Heart right ventricle (tissue), 16 donors: ENCODE measurements around the gene HEATR3. TPM values are rescaled to one million over a fixed set of nuclear protein-coding genes. Genes with fewer than 3 reads are reported as not detected.

Experiments
- ATAC-seq, 8 donors: fragments of 200-7000 bp; cut with Tn5 transposase; one replicate each; pipeline ENCODE4 v1.9.1; 2020; ENCODE audit warnings: mild to moderate bottlenecking in 8 of 8, moderate library complexity in 8 of 8, moderate number of reproducible peaks in 1 of 8
- DNase-seq, 2 donors: peaks; one replicate each; pipeline ENCODE4 v3.0.0-alpha.2; 2020
- H3K27ac ChIP-seq, 10 donors: fragments of 200-600 bp; sonication (generic) in 2 of 10; one replicate each; pipeline versions ENCODE4 v1.5.0 to v1.8.0; 2020 to 2022; ENCODE audit warnings: mild to moderate bottlenecking in 3 of 10
- H3K27me3 ChIP-seq, 7 donors: fragments of 200-600 bp; one replicate each; pipeline ENCODE4 v1.8.0; 2021 to 2022; ENCODE audit warnings: mild to moderate bottlenecking in 2 of 7
- H3K36me3 ChIP-seq, 9 donors: fragments of 200-600 bp; sonication (generic) in 1 of 9; one replicate each; pipeline versions ENCODE4 v1.5.0 to v1.8.0; 2020 to 2022; ENCODE audit warnings: mild to moderate bottlenecking in 2 of 9
- H3K4me1 ChIP-seq, 9 donors: fragments of 200-600 bp; sonication (generic) in 1 of 9; one replicate each; pipeline versions ENCODE4 v1.5.0 to v1.8.0; 2020 to 2022; ENCODE audit warnings: mild to moderate bottlenecking in 4 of 9
- H3K4me3 ChIP-seq, 10 donors: fragments of 200-600 bp; sonication (generic) in 2 of 10; one replicate each; pipeline versions ENCODE4 v1.5.0 to v1.8.0; 2020 to 2022; ENCODE audit warnings: mild to moderate bottlenecking in 7 of 10, moderate library complexity in 2 of 10
- H3K9me3 ChIP-seq, 11 donors: fragments of 200-600 bp in 10 of 11; sonication (generic) in 2 of 11; one replicate each; pipeline versions ENCODE4 v1.5.0 to v1.8.0; 2013 to 2022; ENCODE audit warnings: mild to moderate bottlenecking in 2 of 11, control low read depth in 1 of 11, moderate library complexity in 1 of 11
- CTCF ChIP-seq, 9 donors: fragments of 200-600 bp; sonication (generic) in 2 of 9; IDR thresholded peaks; one replicate each; pipeline versions ENCODE4 v1.5.0 to v1.8.0; 2021 to 2022; ENCODE audit warnings: antibody characterized with exemption in 9 of 9, mild to moderate bottlenecking in 5 of 9, moderate library complexity in 1 of 9
- WGBS, 2 donors: extraction: QIAGEN DNeasy Blood & Tissue Kit; methylation state at CpG; one replicate each; pipeline ENCODE4 v1.1.7; 2013; ENCODE audit warnings: inconsistent platforms in 1 of 2; 5-methylcytosine and 5-hydroxymethylcytosine counted together
- intact Hi-C, 10 donors: fragments of 100-400 bp; cut with DNase I; formaldehyde crosslinking; loops; one replicate each; pipeline versions ENCODE4 v1.11.1 to v1.14.2; 2022
- polyA plus RNA-seq, 2 donors: library from polyadenylated mRNA; stranded (reverse); fragments of 200-250 nt; gene quantifications; one replicate each; pipeline ENCODE4 v1.2.3, GENCODE V29; 2013
- total RNA-seq, 10 donors: library from RNA; stranded (reverse); fragmentation: NEBNext Ultra II Directional in 3 of 10; extraction: Animal tissue kit (Norgen Biotek cat#: 25700) in 3 of 10; gene quantifications; one replicate each; pipeline versions ENCODE4 v1.2.1 to v1.2.4, GENCODE V29; 2021 to 2023
- donor health status: Arrhythmogenic right ventricular cardiomyopathy.
- donor health status: ischemic (EF 13 %, LVEDD 7.1; RV severe dilation, severe dysfunction).
- donor health status: healthy with polysubstance abuse.
- donor health status: DM: no; HTN: yes; CAD: no.
- donor health status: DM: no; HTN: no; CAD: no.
- donor health status: ischemic (EF 25% LVEDD 6.9; RV normal size, moderate dysfunction).
- donor health status: ischemic (EF 25% LVEDD 5.7; RV mildly dilated, moderate dysfunction).
- donor health status: healthy.
- donor health status: DM: yes; HTN: yes; CAD: no.
- donor health status: Ischemic cardiomyopathy.
- donor health status: ischemic (EF 35%, LVEDD 5.7; RV mildly dilated, moderate dysfunction).
- donor health status: nonischemic (EF 11% LVEDD 7.7; RV severe dilation, severe dysfunction).
- donor health status: DM: yes; HTN: yes; CAD: no.
- donor health status: PGD.
- donor health status: ischemic (EF 29% LVEDD 5.4; RV normal size, mild dysfunction).
- donor health status: nonischemic (EF 23%, LVEDD 6.1; RV moderate dilation, normal function).

HEATR3 gene
- total and polyA plus RNA-seq, 12 donors, result 3.8 to 15.8 (median 10.3) TPM

GRCh38 chr16:50023641-50024040 is 42.1 kb upstream of the HEATR3 start:
- Histone ChIP-seq H3K36me3 (peaks cover 0 to 14% (median 0%) of the 10 kb centered on the region in 9 donors), H3K4me1 (peaks cover 0 to 30% (median 17%) of the 10 kb centered on the region in 9 donors), H3K27ac (no peak overlapping the region), H3K27me3 (peaks cover 0 to 2% (median 0%) of the 10 kb centered on the region in 7 donors), H3K4me3 (no peak overlapping the region), H3K9me3 (no peaks in the 10 kb centered on the region)
- DNase-seq, result no peak
- WGBS, 2 donors, result 41% methylated on average over 4 of the region's 4 CpGs
- TF ChIP-seq CTCF (IDR thresholded peaks at IDR 0.05), result no peak
- no peak for ATAC-seq
- intact Hi-C loops, result loop anchor here in 8 of 10 donors (2.0 to 10.0 kb wide), 11 partner anchors 41 to 784 kb away; partner anchors contain the start of genes BRD7 (in 1 of the 8) and HEATR3 (in 1 of the 8)

- DNase-seq, result no peak
- no peak for ATAC-seq
- Histone ChIP-seq H3K36me3 (peaks cover 0 to 20% (median 0%) of the 10 kb centered on the region in 9 donors), H3K4me3 (no peak overlapping the region), H3K27me3 (no peaks in the 10 kb centered on the region), H3K27ac (peak overlapping the region in 1 of 10 donors; percentile 95), H3K9me3 (no peaks in the 10 kb centered on the region), H3K4me1 (peaks cover 0 to 31% (median 17%) of the 10 kb centered on the region in 9 donors)
- intact Hi-C loops, result loop anchor here in 8 of 10 donors (2.0 to 10.0 kb wide), 11 partner anchors 41 to 783 kb away; partner anchors contain the start of genes BRD7 (in 1 of the 8) and HEATR3 (in 1 of the 8)
- 88 to 89% methylated on average over 11 of the region's 11 CpGs for WGBS, 2 donors
- no peak for TF ChIP-seq CTCF (IDR thresholded peaks at IDR 0.05)
Measured at GRCh38 chr16:50024207-50024606, 41.6 kb upstream of the HEATR3 start.

- TF ChIP-seq CTCF (IDR thresholded peaks at IDR 0.05), result peak; percentile 97 to 100 (median 100)
- intact Hi-C loops, result loop anchor here in 8 of 10 donors (2.0 to 10.0 kb wide), 15 partner anchors 40 to 782 kb away; partner anchors contain the start of genes HEATR3 (in 3 of the 8), BRD7 (in 2 of the 8) and TENT4B (in 1 of the 8)
- Histone ChIP-seq H3K36me3 (peaks cover 0 to 27% (median 0%) of the 10 kb centered on the region in 9 donors), H3K4me3 (peak within 1 kb of the TSS; percentile 80 to 100 (median 96)), H3K9me3 (no peaks in the 10 kb centered on the region), H3K27ac (peak within 1 kb of the TSS; percentile 36 to 96 (median 90)), H3K27me3 (no peaks in the 10 kb centered on the region), H3K4me1 (peaks cover 0 to 31% (median 17%) of the 10 kb centered on the region in 9 donors)
- DNase-seq (peak; percentile 93 to 96), ATAC-seq (peak; percentile 100)
- 1% methylated on average over 57 to 65 of the region's 65 CpGs for WGBS, 2 donors
Measured at GRCh38 chr16:50024684-50025536, 40.9 kb upstream of the HEATR3 start, which contains the start of gene CNEP1R1. TSS of gene CNEP1R1 (plus strand) at chr16:50025225. CDS start at chr16:50025316, 91 bp downstream.

- no peak for DNase-seq
- H3K9me3 ChIP-seq, result no peaks in the 10 kb centered on the region
- no peaks in the 10 kb centered on the region for H3K27me3 ChIP-seq
- intact Hi-C loops, result loop anchor here in 7 of 10 donors (2.0 to 10.0 kb wide), 13 partner anchors 39 to 779 kb away; partner anchors contain the start of genes HEATR3 (in 3 of the 7), BRD7 (in 2 of the 7) and TENT4B (in 1 of the 7)
- peaks cover 0 to 33% (median 0%) of the 10 kb centered on the region in 9 donors for H3K36me3 ChIP-seq
- TF ChIP-seq CTCF (IDR thresholded peaks at IDR 0.05), result no peak
- ATAC-seq, result peak in 3 of 8 donors; percentile 0 to 27 (median 15)
- H3K4me1 ChIP-seq, result peaks cover 0 to 31% (median 17%) of the 10 kb centered on the region in 9 donors
- 1% methylated on average over 17 of the region's 17 CpGs for WGBS, 2 donors
- H3K27ac ChIP-seq, result peak overlapping the region; percentile 36 to 96 (median 90)
- peak overlapping the region; percentile 80 to 100 (median 96) for H3K4me3 ChIP-seq
Measured at GRCh38 chr16:50025537-50025931, 40.2 kb upstream of the HEATR3 start.
